SU-DHL-6 (cell line): ENCODE measurements around the gene VASP.

Experiments
- H2AFZ ChIP-seq: fragments of 200-600 bp; sonication (generic); 2 replicates; pipeline ENCODE4 v1.6.1; 2014; ENCODE audit warnings: low read depth, mild to moderate bottlenecking, moderate library complexity, mixed read lengths, antibody characterized with exemption, low read length; ENCODE audit not compliant: severe bottlenecking
- H3F3A ChIP-seq: fragments of 200-600 bp; shearing (Covaris generic); 2 replicates; pipeline ENCODE4 v1.6.0; 2016; ENCODE audit warnings: antibody characterized with exemption, mild to moderate bottlenecking; ENCODE audit not compliant: insufficient read depth
- H3K27ac ChIP-seq: fragments of 200-600 bp; sonication (generic); 2 replicates; pipeline ENCODE4 v1.5.1; 2016; ENCODE audit warnings: low read depth, mild to moderate bottlenecking, low read length, moderate library complexity, mixed read lengths
- H3K27me3 ChIP-seq: fragments of 200-600 bp; sonication (generic), shearing (Covaris generic); 2 replicates; pipeline ENCODE4 v1.6.0; 2014; ENCODE audit warnings: mild to moderate bottlenecking, low read length
- H3K36me3 ChIP-seq: fragments of 200-600 bp; sonication (generic); 2 replicates; pipeline ENCODE4 v1.6.1; 2014; ENCODE audit warnings: mild to moderate bottlenecking, low read length, mixed read lengths
- H3K4me2 ChIP-seq: fragments of 300-600, 200-600 bp; shearing (Covaris generic), sonication (generic); 2 replicates; pipeline ENCODE4 v1.6.0; 2014; ENCODE audit warnings: low read length, low read depth, mild to moderate bottlenecking; ENCODE audit not compliant: poor library complexity, severe bottlenecking
- H3K4me3 ChIP-seq: fragments of 200-600 bp; sonication (generic); 2 replicates; pipeline ENCODE4 v1.5.1; 2014; ENCODE audit warnings: antibody characterized with exemption, low read length, mild to moderate bottlenecking, mixed read lengths; ENCODE audit not compliant: insufficient read depth, poor library complexity, severe bottlenecking
- H3K79me2 ChIP-seq: fragments of 200-600 bp; sonication (generic); 2 replicates; pipeline ENCODE4 v1.6.1; 2014; ENCODE audit warnings: mild to moderate bottlenecking, low read length, moderate library complexity; ENCODE audit not compliant: insufficient read depth
- H3K9ac ChIP-seq: fragments of 200-600 bp; sonication (generic); 2 replicates; pipeline ENCODE4 v1.7.0; 2014; ENCODE audit warnings: mild to moderate bottlenecking, low read length
- H3K9me2 ChIP-seq: fragments of 200-600 bp; sonication (generic); replicated peaks from 2 replicates; pipeline ENCODE4 v1.6.1; 2014; ENCODE audit warnings: low read length; ENCODE audit not compliant: insufficient read depth
- H3K9me3 ChIP-seq: fragments of 200-600 bp; sonication (generic); 2 replicates; pipeline ENCODE4 v1.6.1; 2014; ENCODE audit warnings: low read length, mixed read lengths; ENCODE audit not compliant: insufficient read depth
- H4K20me1 ChIP-seq: fragments of 200-600 bp; sonication (generic); 2 replicates; pipeline ENCODE4 v1.6.1; 2014; ENCODE audit warnings: low read depth, mild to moderate bottlenecking, antibody characterized with exemption, low read length, moderate library complexity, mixed read lengths
- CTCF ChIP-seq: fragments of 200-600 bp; sonication (generic); IDR thresholded peaks from one replicate; pipeline ENCODE4 v1.5.1; 2017; ENCODE audit warnings: antibody characterized with exemption, mild to moderate bottlenecking, low read length, moderate library complexity; ENCODE audit not compliant: insufficient read depth, poor library complexity, severe bottlenecking
- EZH2phosphoT487 ChIP-seq: fragments of 200-600 bp; sonication (generic), shearing (Covaris generic); conservative IDR thresholded peaks from 2 replicates; pipeline ENCODE4 v1.6.1; 2018; ENCODE audit warnings: mild to moderate bottlenecking, antibody characterized with exemption, low read length, moderate library complexity, mixed read lengths

VASP gene

GRCh38 chr19:45470762-45471081, 36.6 kb upstream of the VASP start:
- Histone ChIP-seq H3K9me3 (no peaks in the 10 kb centered on the region), H3K9me2 (no peaks in the 10 kb centered on the region), H4K20me1 (no peaks in the 10 kb centered on the region), H3K79me2 (no peaks in the 10 kb centered on the region), H2AFZ (no peak overlapping the region), H3K27ac (no peak overlapping the region), H3K9ac (no peak overlapping the region), H3K4me2 (no peak overlapping the region), H3K4me3 (no peak overlapping the region), H3K27me3 (no peaks in the 10 kb centered on the region), H3K36me3 (no peaks in the 10 kb centered on the region), H3F3A (0 out of 2 replicates have a peak, but pooled peaks cover 3% of the 10 kb centered on the region)
- no peak for TF ChIP-seq CTCF
- no peak for TF ChIP-seq EZH2phosphoT487

- H3F3A ChIP-seq = 0 out of 2 replicates have a peak, but pooled peaks cover 3% of the 10 kb centered on the region
- no peaks in the 10 kb centered on the region for H3K9me2 ChIP-seq
- no peak overlapping the region for H3K9ac ChIP-seq
- H3K79me2 ChIP-seq = no peaks in the 10 kb centered on the region
- H3K36me3 ChIP-seq = no peaks in the 10 kb centered on the region
- H3K4me2 ChIP-seq = no peak overlapping the region
- H3K9me3 ChIP-seq = no peaks in the 10 kb centered on the region
- TF ChIP-seq CTCF (no peak), EZH2phosphoT487 (no peak)
- H2AFZ ChIP-seq = no peak overlapping the region
- H3K27ac ChIP-seq = no peak overlapping the region
- no peaks in the 10 kb centered on the region for H4K20me1 ChIP-seq
- H3K27me3 ChIP-seq = no peaks in the 10 kb centered on the region
- no peak overlapping the region for H3K4me3 ChIP-seq
These were observed 36.0 kb upstream of the VASP start for GRCh38 chr19:45471111-45471930.

GRCh38 chr19:45471931-45472562, 35.2 kb upstream of the VASP start:
- H3K9ac ChIP-seq = no peak overlapping the region
- no peaks in the 10 kb centered on the region for H3K9me2 ChIP-seq
- no peak overlapping the region for H2AFZ ChIP-seq
- no peaks in the 10 kb centered on the region for H3K36me3 ChIP-seq
- no peak overlapping the region for H3K4me3 ChIP-seq
- 0 out of 2 replicates have a peak, but pooled peaks cover 3% of the 10 kb centered on the region for H3F3A ChIP-seq
- H3K9me3 ChIP-seq = no peaks in the 10 kb centered on the region
- H3K4me2 ChIP-seq = no peak overlapping the region
- TF ChIP-seq EZH2phosphoT487 = no peak
- no peak for TF ChIP-seq CTCF
- no peaks in the 10 kb centered on the region for H3K79me2 ChIP-seq
- no peaks in the 10 kb centered on the region for H3K27me3 ChIP-seq
- no peak overlapping the region for H3K27ac ChIP-seq
- no peaks in the 10 kb centered on the region for H4K20me1 ChIP-seq
